CD8-positive, alpha-beta memory T cell (primary cell): ENCODE results near the gene NAE1. TPM values are rescaled to one million over a fixed set of nuclear protein-coding genes. Genes with fewer than 3 reads are reported as not detected.

ENCODE experiments used
- CTCF ChIA-PET: fragments of 350-600 bp; sonication (Branson Sonifier 250); formaldehyde crosslinking; loops from one replicate; lab custom pipeline; 2021; ENCODE audit warnings: antibody characterized with exemption; lab: Charles Lee
- POLR2A ChIA-PET: fragments of 350-600 bp; sonication (Branson Sonifier 250); formaldehyde crosslinking; loops from one replicate; lab custom pipeline; 2021; ENCODE audit warnings: antibody characterized with exemption; lab: Charles Lee
- DNase-seq, 5 donors: peaks; one replicate each; pipeline versions ENCODE4 v3.0.0 to v3.0.0-alpha.2; 2020 to 2022; ENCODE audit warnings: mixed read lengths in 1 of 5
- H3K27ac ChIP-seq: one replicate; pipeline ENCODE4 v1.7.0; 2013; ENCODE audit warnings: low read depth, mild to moderate bottlenecking, low read length, moderate library complexity
- H3K27me3 ChIP-seq: 2 replicates; pipeline ENCODE4 v1.7.0; 2013; ENCODE audit warnings: low read length, mild to moderate bottlenecking; ENCODE audit not compliant: insufficient read depth, poor library complexity, severe bottlenecking
- H3K36me3 ChIP-seq: 2 replicates; pipeline ENCODE4 v1.7.0; 2013; ENCODE audit warnings: mild to moderate bottlenecking, low read length, moderate library complexity; ENCODE audit not compliant: insufficient read depth
- H3K4me1 ChIP-seq: 2 replicates; pipeline ENCODE4 v1.7.0; 2013; ENCODE audit warnings: mild to moderate bottlenecking, low read length, moderate library complexity; ENCODE audit not compliant: insufficient read depth
- H3K4me3 ChIP-seq: 2 replicates; pipeline ENCODE4 v1.7.0; 2013; ENCODE audit warnings: mild to moderate bottlenecking, low read length
- H3K9me3 ChIP-seq: 2 replicates; pipeline ENCODE4 v1.7.0; 2013; ENCODE audit warnings: mild to moderate bottlenecking, low read length
- H3K27ac Mint-ChIP-seq, 8 donors: one replicate each; pipeline ENCODE4 v1.8.0; 2020 to 2021; ENCODE audit warnings: mixed read lengths in 8 of 8, mild to moderate bottlenecking in 6 of 8, inconsistent platforms in 3 of 8, moderate library complexity in 3 of 8
- H3K27me3 Mint-ChIP-seq, 2 donors: one replicate each; pipeline ENCODE4 v1.8.0; 2020 to 2021; ENCODE audit warnings: mixed read lengths in 2 of 2, mild to moderate bottlenecking in 1 of 2, moderate library complexity in 1 of 2
- H3K36me3 Mint-ChIP-seq, 3 donors: one replicate each; pipeline ENCODE4 v1.8.0; 2020 to 2021; ENCODE audit warnings: mixed read lengths in 3 of 3, inconsistent platforms in 1 of 3, mild to moderate bottlenecking in 1 of 3
- H3K4me1 Mint-ChIP-seq, 3 donors: one replicate each; pipeline ENCODE4 v1.8.0; 2020 to 2021; ENCODE audit warnings: mixed read lengths in 3 of 3, inconsistent platforms in 1 of 3, mild to moderate bottlenecking in 1 of 3
- H3K4me3 Mint-ChIP-seq, 7 donors: one replicate each; pipeline ENCODE4 v1.8.0; 2020 to 2021; ENCODE audit warnings: mixed read lengths in 7 of 7, mild to moderate bottlenecking in 6 of 7, moderate library complexity in 4 of 7, inconsistent platforms in 2 of 7
- H3K9me3 Mint-ChIP-seq, 5 donors: one replicate each; pipeline ENCODE4 v1.8.0; 2020 to 2022; ENCODE audit warnings: mixed read lengths in 5 of 5, mild to moderate bottlenecking in 3 of 5, moderate library complexity in 2 of 5, inconsistent platforms in 1 of 5
- polyA plus RNA-seq: library from polyadenylated mRNA; unstranded; fragments of 300-500 nt; fragmentation: Illumina TruSeq; gene quantifications from one replicate; pipeline ENCODE4 v1.2.3, GENCODE V29; 2021
- total RNA-seq, 2 experiments: library from RNA; stranded (reverse); gene quantifications; one replicate each; pipeline ENCODE4 v1.2.3, GENCODE V29; 2021

The NAE1 gene
- total and polyA plus RNA-seq, 3 experiments from 2014 or later: 76.6 to 110 (median 105) TPM

DNA sequence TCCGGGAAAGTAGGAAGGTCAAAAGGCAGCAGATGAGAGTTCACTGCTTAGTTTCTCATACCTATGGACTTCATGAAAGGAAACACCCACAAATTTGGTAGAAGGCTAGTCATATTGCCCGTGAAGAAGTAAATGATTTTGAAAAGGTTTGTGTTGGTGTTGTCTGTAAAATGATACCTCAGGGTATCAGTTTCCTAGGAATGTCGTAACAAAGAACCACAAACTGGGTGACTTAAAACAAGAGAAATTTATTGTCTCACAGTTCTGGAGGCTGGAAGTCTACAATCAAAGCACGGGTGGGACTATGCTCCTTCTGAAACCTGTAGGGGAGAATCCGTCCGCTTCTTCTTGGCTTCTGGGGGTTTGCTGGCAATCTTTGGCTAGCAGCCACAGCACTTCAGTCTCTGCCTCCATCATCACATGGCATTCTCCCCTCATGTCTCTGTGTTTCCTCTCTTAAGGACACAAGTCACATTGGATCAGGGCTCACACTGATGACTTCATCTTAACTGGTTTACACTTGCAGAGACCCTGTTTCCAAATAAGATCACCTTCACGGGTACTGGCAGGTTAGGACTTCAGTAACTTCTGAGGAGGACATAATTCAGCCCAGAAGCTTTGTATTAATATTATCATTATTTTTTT lies 2.0 kb upstream of the NAE1 start:
- Histone ChIP-seq H3K9me3 (no peaks in the 10 kb centered on the region), H3K27ac (no peak overlapping the region), H3K4me1 (peaks cover 24% of the 10 kb centered on the region), H3K27me3 (no peaks in the 10 kb centered on the region), H3K4me3 (no peak overlapping the region), H3K36me3 (no peaks in the 10 kb centered on the region)
- CTCF ChIA-PET: interaction anchor here (0.6 kb wide), 1 partner anchor 10 kb away, joined by 3 read pairs; no protein-coding TSS in a partner anchor
- Mint-ChIP-seq H3K9me3 (no peaks in the 10 kb centered on the region), H3K27me3 (peaks cover 2 to 8% of the 10 kb centered on the region in 2 donors), H3K4me1 (peaks cover 18 to 25% (median 20%) of the 10 kb centered on the region in 3 donors), H3K36me3 (peaks cover 0 to 7% (median 0%) of the 10 kb centered on the region in 3 donors), H3K4me3 (peak overlapping the region in 2 of 7 donors; percentile 20 to 61), H3K27ac (peak overlapping the region in 2 of 8 donors; percentile 72 to 80)
- POLR2A ChIA-PET: no interaction called here
- no peak for DNase-seq

DNA sequence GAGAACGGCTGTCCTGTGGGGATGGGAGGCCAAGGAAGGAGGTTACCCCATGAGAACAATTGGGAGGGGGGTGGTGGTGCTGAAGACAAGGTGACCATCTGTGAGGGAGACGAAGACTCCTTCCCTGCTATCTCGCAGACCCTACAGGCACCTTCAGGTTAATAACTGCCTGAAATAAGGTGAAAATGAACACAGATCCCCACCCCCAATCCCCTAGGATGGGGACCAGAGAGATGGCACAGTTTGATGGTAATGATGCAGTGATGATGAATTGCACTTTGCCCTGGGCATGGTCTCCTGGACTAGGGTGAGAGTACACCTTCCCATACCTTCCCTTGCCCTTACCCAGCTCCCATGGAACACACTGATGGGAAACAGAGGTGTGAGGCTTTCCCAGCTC lies 1.4 kb upstream of the NAE1 start:
- H3K9me3 ChIP-seq: no peaks in the 10 kb centered on the region
- CTCF ChIA-PET: interaction anchor here (0.6 to 3.6 kb wide), 5 partner anchors 9 to 40 kb away, joined by 3 to 58 read pairs (median 19); partner anchors contain the start of gene CA7
- no peaks in the 10 kb centered on the region for H3K27me3 ChIP-seq
- Mint-ChIP-seq H3K27me3 (peaks cover 2 to 8% of the 10 kb centered on the region in 2 donors), H3K9me3 (no peaks in the 10 kb centered on the region), H3K36me3 (peaks cover 0 to 10% (median 0%) of the 10 kb centered on the region in 3 donors), H3K27ac (peak overlapping the region in 2 of 8 donors; percentile 80 to 89), H3K4me3 (peak overlapping the region in 2 of 7 donors; percentile 44 to 83), H3K4me1 (peaks cover 20 to 31% (median 24%) of the 10 kb centered on the region in 3 donors)
- no peaks in the 10 kb centered on the region for H3K36me3 ChIP-seq
- H3K27ac ChIP-seq: no peak overlapping the region
- H3K4me1 ChIP-seq: peaks cover 28% of the 10 kb centered on the region
- DNase-seq: no peak
- POLR2A ChIA-PET: no interaction called here
- H3K4me3 ChIP-seq: no peak overlapping the region

DNA sequence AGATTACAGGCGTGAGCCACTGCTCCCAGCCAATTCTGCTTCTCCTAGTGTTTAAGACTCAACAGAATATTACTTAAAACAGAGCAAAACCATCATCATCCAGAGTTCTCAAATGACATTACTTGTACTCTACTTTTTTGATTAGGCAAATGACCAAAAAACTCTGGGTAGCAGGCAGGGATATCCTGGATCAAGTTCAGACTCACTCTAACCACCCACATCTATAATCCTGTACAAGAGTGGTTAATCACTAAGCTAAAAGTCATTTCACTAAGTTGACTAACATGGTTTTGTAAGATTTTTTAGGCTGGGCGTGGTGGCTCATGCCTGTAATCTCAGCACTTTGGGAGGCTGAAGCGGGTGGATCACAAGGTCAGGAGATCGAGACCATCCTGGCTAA lies 6.8 kb downstream of the NAE1 start:
- Mint-ChIP-seq H3K4me1 (peaks cover 33 to 49% (median 41%) of the 10 kb centered on the region in 3 donors), H3K4me3 (peak overlapping the region in 1 of 7 donors; percentile 45), H3K9me3 (no peaks in the 10 kb centered on the region), H3K36me3 (peaks cover 15 to 75% (median 17%) of the 10 kb centered on the region in 3 donors), H3K27me3 (no peaks in the 10 kb centered on the region), H3K27ac (peak overlapping the region in 1 of 8 donors; percentile 47)
- no peak overlapping the region for H3K4me3 ChIP-seq
- no peaks in the 10 kb centered on the region for H3K27me3 ChIP-seq
- CTCF ChIA-PET: interaction anchor here (2.8 kb wide), 1 partner anchor 44 kb away, joined by 8 read pairs; no protein-coding TSS in a partner anchor
- H3K4me1 ChIP-seq: peaks cover 14% of the 10 kb centered on the region
- DNase-seq: no peak
- POLR2A ChIA-PET: no interaction called here
- no peaks in the 10 kb centered on the region for H3K9me3 ChIP-seq
- H3K27ac ChIP-seq: no peak overlapping the region
- H3K36me3 ChIP-seq: peaks cover 33% of the 10 kb centered on the region

- CTCF ChIA-PET: interaction anchor here (1.5 kb wide), 1 partner anchor 16 kb away, joined by 6 read pairs; the partner anchor contains the start of gene NAE1
- Histone ChIP-seq H3K9me3 (no peaks in the 10 kb centered on the region), H3K4me1 (no peaks in the 10 kb centered on the region), H3K36me3 (peaks cover 53% of the 10 kb centered on the region), H3K27ac (no peak overlapping the region), H3K4me3 (no peak overlapping the region), H3K27me3 (no peaks in the 10 kb centered on the region)
- no peak for DNase-seq
- POLR2A ChIA-PET: no interaction called here
- Mint-ChIP-seq H3K4me3 (no peak overlapping the region), H3K27ac (peak overlapping the region in 2 of 8 donors; percentile 15 to 72), H3K9me3 (no peaks in the 10 kb centered on the region), H3K36me3 (peaks cover 22 to 89% (median 48%) of the 10 kb centered on the region in 3 donors), H3K4me1 (peaks cover 0 to 2% (median 0%) of the 10 kb centered on the region in 3 donors), H3K27me3 (no peaks in the 10 kb centered on the region)
These were observed 16.0 kb downstream of the NAE1 start for GRCh38 chr16:66814734-66815133.

- no peak for DNase-seq
- ChIA-PET CTCF (no interaction called here), POLR2A (no interaction called here)
- H3K36me3 Mint-ChIP-seq: peaks cover 14 to 85% (median 36%) of the 10 kb centered on the region in 3 donors
- H3K27me3 Mint-ChIP-seq: no peaks in the 10 kb centered on the region
- H3K4me3 Mint-ChIP-seq: no peak overlapping the region
- H3K4me1 ChIP-seq: no peaks in the 10 kb centered on the region
- no peaks in the 10 kb centered on the region for H3K9me3 Mint-ChIP-seq
- H3K27me3 ChIP-seq: no peaks in the 10 kb centered on the region
- H3K27ac Mint-ChIP-seq: peak overlapping the region in 2 of 8 donors; percentile 22
- H3K9me3 ChIP-seq: no peaks in the 10 kb centered on the region
- no peak overlapping the region for H3K27ac ChIP-seq
- H3K4me3 ChIP-seq: no peak overlapping the region
- peaks cover 32% of the 10 kb centered on the region for H3K36me3 ChIP-seq
- H3K4me1 Mint-ChIP-seq: no peaks in the 10 kb centered on the region
These were observed 19.7 kb downstream of the NAE1 start for GRCh38 chr16:66811043-66811442.

DNA sequence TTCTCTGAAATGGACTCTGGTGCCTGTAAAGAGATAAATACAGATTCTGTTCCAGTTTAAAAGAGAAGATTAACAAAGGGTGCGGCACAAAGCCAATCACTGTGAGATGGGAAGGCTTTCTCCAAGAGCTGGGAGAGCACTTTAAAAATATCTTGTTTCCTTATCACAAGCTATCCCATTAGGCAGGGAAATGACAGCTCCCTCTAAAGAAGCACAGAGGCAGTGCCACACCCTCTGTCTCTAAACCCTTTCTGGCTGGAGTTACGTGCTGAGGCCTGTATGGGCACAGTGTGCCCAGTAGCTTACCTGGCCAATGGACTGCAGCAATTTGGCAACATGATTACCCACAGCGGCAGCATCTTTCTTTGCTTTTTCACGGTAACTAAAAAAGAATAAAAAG lies 20.4 kb downstream of the NAE1 start:
- Histone ChIP-seq H3K27ac (no peak overlapping the region), H3K36me3 (peaks cover 37% of the 10 kb centered on the region), H3K4me1 (no peaks in the 10 kb centered on the region), H3K27me3 (no peaks in the 10 kb centered on the region), H3K4me3 (no peak overlapping the region), H3K9me3 (no peaks in the 10 kb centered on the region)
- no peak overlapping the region for H3K27ac Mint-ChIP-seq
- peaks cover 14 to 87% (median 40%) of the 10 kb centered on the region in 3 donors for H3K36me3 Mint-ChIP-seq
- no peaks in the 10 kb centered on the region for H3K4me1 Mint-ChIP-seq
- no peaks in the 10 kb centered on the region for H3K9me3 Mint-ChIP-seq
- no peaks in the 10 kb centered on the region for H3K27me3 Mint-ChIP-seq
- CTCF ChIA-PET: no interaction called here
- no peak for DNase-seq
- no peak overlapping the region for H3K4me3 Mint-ChIP-seq
- POLR2A ChIA-PET: no interaction called here

DNA sequence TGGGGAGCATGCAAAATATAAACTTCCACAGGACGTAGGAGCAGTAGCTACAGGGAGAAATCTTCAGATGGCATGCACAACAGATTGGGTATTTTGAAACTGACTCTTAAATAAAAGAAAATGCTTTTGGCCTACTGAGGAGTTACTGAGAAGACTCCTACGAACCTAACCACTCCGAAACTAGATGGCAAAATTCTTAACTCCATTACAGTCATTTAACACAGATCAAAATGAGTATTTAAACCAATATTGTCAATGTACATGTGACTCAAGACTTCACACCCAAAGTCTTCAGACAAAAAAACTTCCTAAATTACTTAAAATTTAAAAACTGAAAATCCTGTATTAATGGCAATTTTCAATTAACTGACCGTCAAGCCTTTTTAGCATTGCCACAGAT lies 21.0 kb downstream of the NAE1 start:
- peaks cover 19 to 87% (median 42%) of the 10 kb centered on the region in 3 donors for H3K36me3 Mint-ChIP-seq
- Histone ChIP-seq H3K27ac (no peak overlapping the region), H3K36me3 (peaks cover 37% of the 10 kb centered on the region), H3K4me1 (no peaks in the 10 kb centered on the region), H3K4me3 (no peak overlapping the region), H3K9me3 (no peaks in the 10 kb centered on the region), H3K27me3 (no peaks in the 10 kb centered on the region)
- H3K4me1 Mint-ChIP-seq: no peaks in the 10 kb centered on the region
- no peak for DNase-seq
- H3K27me3 Mint-ChIP-seq: no peaks in the 10 kb centered on the region
- no peak overlapping the region for H3K4me3 Mint-ChIP-seq
- ChIA-PET CTCF (interaction anchor here (1.0 to 1.3 kb wide), 2 partner anchors 21 to 58 kb away, joined by 3 to 5 read pairs; partner anchors contain the start of genes DYNC1LI2 and NAE1), POLR2A (no interaction called here)
- no peak overlapping the region for H3K27ac Mint-ChIP-seq
- no peaks in the 10 kb centered on the region for H3K9me3 Mint-ChIP-seq

DNA sequence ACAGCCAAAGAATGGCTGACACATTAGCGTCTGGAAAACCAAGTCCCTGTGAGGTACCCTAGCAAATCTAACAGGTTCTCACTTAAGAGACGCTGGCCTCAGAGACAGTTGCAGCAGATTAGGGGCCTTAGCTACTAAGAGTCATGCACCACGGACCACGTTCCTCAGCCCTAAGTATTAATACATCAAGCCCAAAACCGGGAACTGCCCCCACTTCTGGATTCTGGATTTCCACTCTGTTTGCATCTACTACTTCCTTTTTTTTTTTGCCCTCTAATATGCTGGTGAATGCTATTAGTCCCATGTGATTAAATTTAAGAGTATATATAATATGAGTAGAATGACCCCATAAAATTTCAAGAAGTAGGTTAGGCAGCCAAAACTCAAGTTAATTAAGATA lies 28.6 kb downstream of the NAE1 start:
- Mint-ChIP-seq H3K36me3 (peaks cover 14 to 50% (median 23%) of the 10 kb centered on the region in 3 donors), H3K9me3 (no peaks in the 10 kb centered on the region), H3K4me3 (no peak overlapping the region), H3K4me1 (no peaks in the 10 kb centered on the region), H3K27ac (no peak overlapping the region), H3K27me3 (no peaks in the 10 kb centered on the region)
- peaks cover 20% of the 10 kb centered on the region for H3K36me3 ChIP-seq
- H3K27ac ChIP-seq: no peak overlapping the region
- no peaks in the 10 kb centered on the region for H3K27me3 ChIP-seq
- ChIA-PET CTCF (no interaction called here), POLR2A (no interaction called here)
- H3K4me1 ChIP-seq: no peaks in the 10 kb centered on the region
- H3K9me3 ChIP-seq: no peaks in the 10 kb centered on the region
- H3K4me3 ChIP-seq: no peak overlapping the region
- no peak for DNase-seq
